Loucy (cell line): ENCODE data around the gene COMMD10.

Experiments
- CTCF ChIP-seq: fragments of 200-600 bp; sonication (generic); conservative IDR thresholded peaks from 2 replicates; pipeline ENCODE4 v1.5.1; 2014; ENCODE audit warnings: mild to moderate bottlenecking, antibody characterized with exemption, low read length
- EZH2phosphoT487 ChIP-seq: fragments of 200-600 bp; IDR thresholded peaks from 2 replicates; pipeline ENCODE4 v1.6.1; 2018; ENCODE audit warnings: antibody characterized with exemption, mild to moderate bottlenecking, moderate library complexity, borderline replicate concordance

GRCh38 chr5:116091416-116091815 is 6.6 kb downstream of the COMMD10 start:
- TF ChIP-seq CTCF (no peak), EZH2phosphoT487 (no peak)
